Neural cell (in vitro differentiated cells): ENCODE results near the gene HOXB5.

Experiments used
- CTCF ChIP-seq: fragments of 450-650 bp; IDR thresholded peaks from 2 replicates; pipeline ENCODE4 v1.5.1; 2014; ENCODE audit warnings: antibody characterized with exemption, mild to moderate bottlenecking, moderate library complexity; ENCODE audit not compliant: poor library complexity, severe bottlenecking
- POLR2AphosphoS5 ChIP-seq: IDR thresholded peaks from 2 replicates; pipeline ENCODE4 v1.6.1; 2012
- TAF1 ChIP-seq: IDR thresholded peaks from 2 replicates; pipeline ENCODE4 v1.6.1; 2012; ENCODE audit warnings: low read depth

- TF ChIP-seq CTCF = no peak
- TF ChIP-seq TAF1 = no peak
- no peak for TF ChIP-seq POLR2AphosphoS5
These were observed 7.0 kb downstream of the HOXB5 start for GRCh38 chr17:48586355-48587258.
